GM12892 (cell line): ENCODE measurements around the gene DCDC1.

Experiments used
- POLR2A ChIP-seq: IDR thresholded peaks from 2 replicates; pipeline ENCODE4 v1.6.1; 2011; ENCODE audit warnings: low read depth, low read length, control low read depth
- POLR2AphosphoS5 ChIP-seq: IDR thresholded peaks from 2 replicates; pipeline ENCODE4 v1.6.1; 2011; ENCODE audit warnings: low read depth, low read length, control low read depth
- TAF1 ChIP-seq: IDR thresholded peaks from 2 replicates; pipeline ENCODE4 v1.6.1; 2011; ENCODE audit warnings: low read depth, mild to moderate bottlenecking, control low read depth, low read length, borderline replicate concordance

DNA sequence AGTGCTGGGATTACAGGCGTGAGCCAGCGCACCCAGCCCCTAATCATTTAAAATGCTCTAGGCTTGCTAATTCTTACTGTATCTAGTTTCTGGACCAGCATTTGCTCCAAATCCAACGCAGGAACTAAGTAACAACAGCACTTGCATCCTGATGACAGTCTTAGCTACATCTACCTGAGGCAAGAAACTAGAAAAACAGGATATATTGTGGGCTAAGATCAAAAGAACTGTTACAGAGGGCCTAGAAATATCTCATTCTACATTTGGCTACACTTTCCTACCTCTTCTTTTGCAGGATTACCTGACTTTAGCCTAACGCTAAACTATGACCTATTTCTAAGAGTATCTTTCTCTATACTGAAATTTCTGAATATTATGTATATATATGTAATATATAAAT, 7.8 kb downstream of the DCDC1 start:
- TF ChIP-seq POLR2AphosphoS5 (no peak), POLR2A (no peak), TAF1 (no peak)
